Esophagus squamous epithelium (tissue), 4 donors: ENCODE results near the gene FAM153A.
"Not testable (repeated sequence)": the region's sequence is repeated elsewhere in the genome, so short reads cannot be mapped to it uniquely, and the experiment has no call there.

Source experiments
- POLR2A ChIP-seq, 4 donors: fragments of 450-650 bp; IDR thresholded peaks; one replicate each; pipeline ENCODE4 v1.6.1; 2017; ENCODE audit warnings: antibody characterized with exemption in 4 of 4, mild to moderate bottlenecking in 4 of 4, moderate library complexity in 3 of 4
- TF ChIP-seq, protein P1 (sequence below), 6 experiments: fragments of 450-650 bp in 4 of 6; fragments of 200-600 bp in 2 of 6; sonication (generic) in 2 of 6; IDR thresholded peaks; one replicate each; pipeline ENCODE4 v1.5.1; 2016 to 2019; ENCODE audit warnings: antibody characterized with exemption in 6 of 6, mild to moderate bottlenecking in 4 of 6, moderate library complexity in 4 of 6

GRCh38 chr5:177812160-177812743 is 29.6 kb upstream of the FAM153A start:
- TF ChIP-seq, protein P1, sequence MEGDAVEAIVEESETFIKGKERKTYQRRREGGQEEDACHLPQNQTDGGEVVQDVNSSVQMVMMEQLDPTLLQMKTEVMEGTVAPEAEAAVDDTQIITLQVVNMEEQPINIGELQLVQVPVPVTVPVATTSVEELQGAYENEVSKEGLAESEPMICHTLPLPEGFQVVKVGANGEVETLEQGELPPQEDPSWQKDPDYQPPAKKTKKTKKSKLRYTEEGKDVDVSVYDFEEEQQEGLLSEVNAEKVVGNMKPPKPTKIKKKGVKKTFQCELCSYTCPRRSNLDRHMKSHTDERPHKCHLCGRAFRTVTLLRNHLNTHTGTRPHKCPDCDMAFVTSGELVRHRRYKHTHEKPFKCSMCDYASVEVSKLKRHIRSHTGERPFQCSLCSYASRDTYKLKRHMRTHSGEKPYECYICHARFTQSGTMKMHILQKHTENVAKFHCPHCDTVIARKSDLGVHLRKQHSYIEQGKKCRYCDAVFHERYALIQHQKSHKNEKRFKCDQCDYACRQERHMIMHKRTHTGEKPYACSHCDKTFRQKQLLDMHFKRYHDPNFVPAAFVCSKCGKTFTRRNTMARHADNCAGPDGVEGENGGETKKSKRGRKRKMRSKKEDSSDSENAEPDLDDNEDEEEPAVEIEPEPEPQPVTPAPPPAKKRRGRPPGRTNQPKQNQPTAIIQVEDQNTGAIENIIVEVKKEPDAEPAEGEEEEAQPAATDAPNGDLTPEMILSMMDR (IDR thresholded peaks at IDR 0.05) = not testable (repeated sequence)
- not testable (repeated sequence) for TF ChIP-seq POLR2A (IDR thresholded peaks at IDR 0.05)
